ENCODE data around the gene ADORA2B.

- TF ChIP-seq, protein P1, sequence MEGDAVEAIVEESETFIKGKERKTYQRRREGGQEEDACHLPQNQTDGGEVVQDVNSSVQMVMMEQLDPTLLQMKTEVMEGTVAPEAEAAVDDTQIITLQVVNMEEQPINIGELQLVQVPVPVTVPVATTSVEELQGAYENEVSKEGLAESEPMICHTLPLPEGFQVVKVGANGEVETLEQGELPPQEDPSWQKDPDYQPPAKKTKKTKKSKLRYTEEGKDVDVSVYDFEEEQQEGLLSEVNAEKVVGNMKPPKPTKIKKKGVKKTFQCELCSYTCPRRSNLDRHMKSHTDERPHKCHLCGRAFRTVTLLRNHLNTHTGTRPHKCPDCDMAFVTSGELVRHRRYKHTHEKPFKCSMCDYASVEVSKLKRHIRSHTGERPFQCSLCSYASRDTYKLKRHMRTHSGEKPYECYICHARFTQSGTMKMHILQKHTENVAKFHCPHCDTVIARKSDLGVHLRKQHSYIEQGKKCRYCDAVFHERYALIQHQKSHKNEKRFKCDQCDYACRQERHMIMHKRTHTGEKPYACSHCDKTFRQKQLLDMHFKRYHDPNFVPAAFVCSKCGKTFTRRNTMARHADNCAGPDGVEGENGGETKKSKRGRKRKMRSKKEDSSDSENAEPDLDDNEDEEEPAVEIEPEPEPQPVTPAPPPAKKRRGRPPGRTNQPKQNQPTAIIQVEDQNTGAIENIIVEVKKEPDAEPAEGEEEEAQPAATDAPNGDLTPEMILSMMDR (IDR thresholded peaks at IDR 0.05): no peak
- TF ChIP-seq POLR2AphosphoS5 (IDR thresholded peaks at IDR 0.05; ENCODE audit: low read depth, low read length) (no peak), FOXJ3 (CRISPR knock-in tag; IDR thresholded peaks at IDR 0.05) (no peak), TAF1 (IDR thresholded peaks at IDR 0.05; ENCODE audit: borderline replicate concordance, low read depth, low read length) (no peak), GABPA (IDR thresholded peaks at IDR 0.05; ENCODE audit: low read depth) (no peak), RFX5 (IDR thresholded peaks at IDR 0.05; ENCODE audit: low read length) (no peak), MAX (IDR thresholded peaks at IDR 0.05; ENCODE audit: low read depth) (no peak)
- TF ChIP-seq, protein P2, sequence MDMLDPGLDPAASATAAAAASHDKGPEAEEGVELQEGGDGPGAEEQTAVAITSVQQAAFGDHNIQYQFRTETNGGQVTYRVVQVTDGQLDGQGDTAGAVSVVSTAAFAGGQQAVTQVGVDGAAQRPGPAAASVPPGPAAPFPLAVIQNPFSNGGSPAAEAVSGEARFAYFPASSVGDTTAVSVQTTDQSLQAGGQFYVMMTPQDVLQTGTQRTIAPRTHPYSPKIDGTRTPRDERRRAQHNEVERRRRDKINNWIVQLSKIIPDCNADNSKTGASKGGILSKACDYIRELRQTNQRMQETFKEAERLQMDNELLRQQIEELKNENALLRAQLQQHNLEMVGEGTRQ (IDR thresholded peaks at IDR 0.05; ENCODE audit: borderline replicate concordance, low read depth, low read length): no peak
These were observed 56.4 kb downstream of the ADORA2B start for GRCh38 chr17:16001226-16001897.
